K562 treated with DMSO at 1 percent for 24 hours (cell line): ENCODE data around the gene ACTR1A. TPM values are rescaled to one million over a fixed set of nuclear protein-coding genes. Genes with fewer than 3 reads are reported as not detected.

Experiments
- total RNA-seq: library from RNA; unstranded; fragments of 300-600 nt; gene quantifications from 2 replicates; pipeline ENCODE4 v1.2.3, GENCODE V29; 2022; ENCODE audit warnings: low read depth; ENCODE audit not compliant: insufficient read depth

The ACTR1A gene
- 58.8 and 61.2 TPM in 2 replicates for total RNA-seq

DNA sequence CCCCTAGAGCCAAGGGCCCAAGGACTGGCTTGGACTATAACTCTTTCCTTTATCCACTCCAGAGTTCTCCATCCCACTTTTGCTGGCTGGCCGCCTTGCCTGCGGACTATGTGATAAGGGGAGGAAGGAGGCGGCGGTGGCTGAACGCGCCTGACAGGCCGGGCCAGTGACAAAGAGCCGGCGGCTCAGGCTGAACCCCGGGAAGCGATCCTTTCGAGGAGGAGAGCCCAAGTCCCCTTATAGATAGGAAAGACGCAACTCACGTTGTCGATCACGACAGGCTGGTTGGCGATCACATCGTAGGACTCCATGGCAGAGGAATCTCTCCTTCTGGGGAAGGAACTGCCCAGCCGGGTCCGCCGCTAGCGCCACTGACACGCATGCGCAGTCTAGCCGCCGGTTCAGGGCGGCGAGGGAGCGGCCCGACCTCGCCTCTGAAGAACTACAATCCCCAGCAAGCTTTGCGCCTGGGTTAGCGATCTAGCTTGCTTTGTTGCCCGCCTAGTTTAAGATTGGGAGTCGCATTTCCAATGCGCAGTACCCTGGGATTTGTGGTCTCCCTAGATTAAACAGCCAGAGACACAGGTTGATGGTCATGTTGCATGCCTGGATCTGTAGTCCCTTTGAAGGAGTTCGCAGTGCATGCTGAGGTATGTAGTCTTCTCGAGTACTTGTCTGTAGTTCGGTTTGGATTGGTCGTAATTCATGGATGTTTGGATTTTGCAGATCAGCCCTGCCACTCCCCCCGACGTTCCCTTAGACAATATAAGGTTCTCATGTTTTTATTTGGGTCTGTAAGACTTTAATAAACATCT, at the start of gene ACTR1A:
TSS of gene ACTR1A (minus strand) at position 376 of the 815 bp plus-strand sequence. CDS start at position 311, 65 bp downstream.

DNA sequence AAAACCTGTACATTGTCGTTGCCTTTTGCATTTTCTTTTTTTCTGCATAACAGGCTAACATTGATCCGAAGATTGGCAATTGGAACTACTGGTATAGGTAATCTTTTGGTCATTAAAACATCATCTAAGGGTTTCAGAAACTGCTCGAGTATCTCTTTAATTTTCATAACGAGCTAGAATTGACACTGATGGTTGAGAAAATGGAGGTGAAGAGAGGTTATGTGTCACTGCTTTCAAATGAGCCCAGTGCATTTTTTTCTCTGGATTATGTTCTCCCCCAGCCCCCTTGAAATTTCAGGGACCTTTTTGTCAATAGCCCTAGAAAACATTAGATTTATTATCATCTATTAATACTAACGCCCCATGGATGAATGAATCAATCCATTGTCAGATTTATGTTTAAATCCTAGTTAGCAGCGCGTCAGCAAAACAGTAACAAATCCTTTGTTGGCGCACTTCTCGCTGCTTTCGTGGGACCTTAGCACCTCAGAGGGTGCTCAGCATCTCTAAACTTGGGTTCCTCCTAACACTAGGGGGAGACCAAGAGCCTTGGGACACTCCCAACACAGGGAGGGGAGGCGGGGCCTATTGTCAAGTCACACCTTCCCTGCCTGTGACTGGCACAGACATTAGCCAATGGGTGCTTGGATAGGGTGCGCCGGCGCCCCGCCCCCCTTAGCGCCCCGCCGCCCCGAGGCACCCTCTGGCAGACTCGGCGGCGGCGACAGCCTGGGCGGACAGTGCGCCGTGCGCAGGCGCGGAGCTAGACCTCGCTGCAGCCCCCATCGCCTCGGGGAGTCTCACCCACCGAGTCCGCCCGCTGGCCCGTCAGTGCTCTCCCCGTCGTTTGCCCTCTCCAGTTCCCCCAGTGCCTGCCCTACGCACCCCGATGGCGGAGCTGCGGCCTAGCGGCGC, 1.0 kb upstream of the ACTR1A start, which contains the start of gene SUFU:
TSS of gene SUFU (plus strand) at position 709 of the 915 bp plus-strand sequence. CDS start at position 890, 181 bp downstream.

DNA sequence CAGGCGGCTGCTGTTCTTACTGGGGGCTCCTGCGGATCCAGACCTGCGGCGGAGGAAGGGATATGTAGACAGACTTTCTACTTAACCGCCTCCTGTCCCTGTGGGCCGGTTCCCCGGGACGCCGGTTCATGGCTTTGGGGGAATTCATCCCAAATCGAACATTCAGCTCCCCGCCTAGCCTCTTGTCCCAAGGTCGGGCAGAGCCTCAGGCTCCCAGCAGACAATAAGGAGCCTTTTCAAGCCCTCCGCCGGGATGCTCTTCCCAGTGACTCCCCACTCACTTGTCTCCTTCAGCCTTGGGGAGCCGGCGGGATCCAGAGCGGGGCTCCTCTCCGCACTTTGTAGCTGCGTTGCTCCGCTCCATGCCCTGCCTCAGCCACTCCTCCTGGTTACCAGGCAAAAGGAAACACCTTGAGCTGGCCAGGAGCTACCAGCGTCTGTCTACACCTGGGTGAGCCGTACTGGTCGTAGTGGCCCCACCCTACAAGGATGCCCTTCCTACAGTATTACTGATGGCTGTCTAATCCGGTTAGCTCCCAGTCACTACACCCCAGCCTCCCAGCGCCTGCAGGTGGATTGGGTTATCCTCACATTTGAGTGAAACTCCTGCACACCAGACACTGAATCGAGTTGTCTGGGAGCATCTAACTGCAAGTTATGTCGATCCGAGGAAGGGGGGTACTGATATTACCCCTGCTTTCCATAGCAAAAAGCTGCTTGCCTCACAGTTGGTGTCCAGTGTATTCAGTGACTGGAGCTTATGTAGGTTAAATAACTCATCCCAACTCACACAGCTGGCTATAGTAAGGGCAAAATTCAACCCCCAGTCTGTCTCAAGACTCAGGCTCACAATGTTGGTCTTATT, 51.2 kb downstream of the ACTR1A start, which contains the start of gene C10orf95:
TSS of gene C10orf95 (minus strand) at position 439 of the 865 bp plus-strand sequence. CDS start 450 bp downstream, outside the sequence.

DNA sequence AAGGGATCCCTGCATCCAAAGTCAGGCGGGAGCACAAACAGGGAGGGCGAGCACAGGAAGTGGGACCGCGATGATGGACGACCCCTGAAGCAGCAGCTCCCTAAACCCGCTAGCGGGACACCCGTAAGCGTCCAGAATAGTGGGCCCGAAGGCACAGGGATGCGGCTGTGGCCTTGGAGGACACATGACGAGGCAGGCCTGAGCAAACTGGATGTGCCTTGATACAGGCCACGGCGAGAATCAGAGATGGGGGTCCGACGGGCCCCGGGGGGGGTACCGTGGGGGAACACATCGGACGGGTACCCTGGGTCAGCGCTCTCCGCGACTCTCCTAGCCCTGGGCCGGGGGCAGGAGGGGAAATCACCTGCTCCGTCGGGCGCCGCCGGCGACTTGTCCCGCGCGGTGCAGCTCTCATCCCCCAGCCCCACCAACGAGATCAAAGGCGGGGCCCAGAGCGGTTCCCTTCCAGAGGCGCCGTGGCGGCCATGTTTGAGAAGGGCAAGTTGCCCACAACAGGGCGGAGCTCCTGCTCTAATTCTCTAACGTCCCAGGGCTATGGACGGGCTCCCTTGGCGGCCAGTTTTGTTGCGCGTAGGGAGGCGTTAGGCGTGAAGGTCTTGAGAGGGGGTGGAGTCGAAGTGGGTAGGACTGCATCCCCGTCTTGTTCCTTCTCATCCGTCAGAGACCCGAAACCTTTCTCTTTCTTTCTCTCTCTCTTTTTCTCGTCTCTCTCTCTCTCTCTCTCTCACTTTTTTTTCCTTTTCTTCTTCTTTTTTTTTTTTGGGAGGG, 70.2 kb downstream of the ACTR1A start, which contains the start of gene CUEDC2:
TSS of gene CUEDC2 (minus strand) at position 413 of the 789 bp plus-strand sequence. CDS start 7,386 bp downstream, outside the sequence.

Other genes with a start within 250 kb of the ACTR1A start
- 66.0 and 66.5 TPM in 2 replicates for gene NFKB2, start 107.0 kb downstream of the ACTR1A start, total RNA-seq
- gene PSD, start 83.9 kb downstream of the ACTR1A start, total RNA-seq: 1.3 and 4.7 TPM in 2 replicates
- gene FBXL15, start 81.9 kb downstream of the ACTR1A start, total RNA-seq: 35.2 and 40.7 TPM in 2 replicates
- 43.0 and 47.0 TPM in 2 replicates for gene CUEDC2, start 70.1 kb downstream of the ACTR1A start, total RNA-seq
- gene C10orf95, start 51.2 kb downstream of the ACTR1A start, total RNA-seq: 1.2 TPM in 2 replicates
- 9.4 and 9.8 TPM in 2 replicates for gene SUFU, start 1.3 kb upstream of the ACTR1A start, total RNA-seq
- gene TRIM8, start 141.8 kb upstream of the ACTR1A start, total RNA-seq: 29.8 and 35.9 TPM in 2 replicates
- 5.6 and 5.7 TPM in 2 replicates for gene ARL3, start 211.7 kb upstream of the ACTR1A start, total RNA-seq
- 1.2 and 2.7 TPM in 2 replicates for gene SFXN2, start 211.9 kb upstream of the ACTR1A start, total RNA-seq
- 26.2 and 31.8 TPM in 2 replicates for gene WBP1L, start 241.2 kb upstream of the ACTR1A start, total RNA-seq